Esophagus muscularis mucosa (tissue), 4 donors: ENCODE measurements around the gene CCNJL. TPM values are rescaled to one million over a fixed set of nuclear protein-coding genes. Genes with fewer than 3 reads are reported as not detected.

Experiments used
- DNase-seq: peaks from one replicate; pipeline ENCODE4 v3.0.0-alpha.2; 2017; ENCODE audit errors: extremely low spot score
- H3K27ac ChIP-seq, 4 donors: fragments of 200-600 bp; sonication (generic); replicated peaks in 1 of 4; 1 replicate in 3 of 4; 2 replicates in 1 of 4; pipeline ENCODE4 v1.5.1; 2016 to 2019; ENCODE audit warnings: mild to moderate bottlenecking in 1 of 4
- H3K27me3 ChIP-seq, 4 donors: fragments of 200-600 bp; sonication (generic); one replicate each; pipeline versions ENCODE4 v1.5.1 to v1.6.0; 2016 to 2019
- H3K36me3 ChIP-seq, 4 donors: fragments of 200-600 bp; sonication (generic); one replicate each; pipeline ENCODE4 v1.5.1; 2016 to 2019
- H3K4me1 ChIP-seq, 4 donors: fragments of 200-600 bp; sonication (generic); one replicate each; pipeline ENCODE4 v1.5.1; 2016 to 2019
- H3K4me3 ChIP-seq, 4 donors: fragments of 200-600 bp; sonication (generic); 1 replicate in 2 of 4; 2 replicates in 2 of 4; pipeline ENCODE4 v1.5.1; 2016 to 2019; ENCODE audit warnings: mild to moderate bottlenecking in 4 of 4, moderate library complexity in 1 of 4
- H3K9me3 ChIP-seq, 4 donors: fragments of 200-600 bp; sonication (generic); 1 replicate in 3 of 4; 2 replicates in 1 of 4; pipeline ENCODE4 v1.5.1; 2016 to 2019
- CTCF ChIP-seq, 3 experiments: fragments of 200-600 bp in 2 of 3; fragments of 450-650 bp in 1 of 3; sonication (generic) in 2 of 3; IDR thresholded peaks; one replicate each; pipeline ENCODE4 v1.5.1; 2017 to 2019; ENCODE audit warnings: antibody characterized with exemption in 3 of 3, mild to moderate bottlenecking in 2 of 3, moderate library complexity in 1 of 3
- EP300 ChIP-seq: sonication (generic); formaldehyde crosslinking; IDR thresholded peaks from one replicate; pipeline ENCODE4 v1.6.1; 2017; ENCODE audit warnings: antibody characterized with exemption
- POLR2A ChIP-seq: fragments of 450-650 bp; IDR thresholded peaks from one replicate; pipeline ENCODE4 v1.6.1; 2017; ENCODE audit warnings: antibody characterized with exemption, moderate library complexity, mild to moderate bottlenecking, low read depth
- POLR2AphosphoS5 ChIP-seq, 2 donors: sonication (generic); formaldehyde crosslinking; IDR thresholded peaks; one replicate each; pipeline ENCODE4 v1.6.1; 2017; ENCODE audit warnings: antibody characterized with exemption in 2 of 2
- whole genome bisulfite sequencing: methylation state at CpG from one replicate; pipeline ENCODE4 v1.1.5; 2018; 5-methylcytosine and 5-hydroxymethylcytosine counted together
- intact Hi-C: fragments of 100-400 bp; cut with DNase I; formaldehyde crosslinking; loops from one replicate; pipeline ENCODE4 v1.15.1; 2023
- total RNA-seq, 4 donors: library from RNA; depleted of rRNA; stranded (reverse); fragments of >200 nt; gene quantifications; one replicate each; pipeline versions ENCODE4 v1.1.0 to v1.2.1, GENCODE V29; 2016

The CCNJL gene
- total RNA-seq, 4 donors from 2014 or later: 0.83 to 2.5 (median 1.3) TPM

- DNase-seq: no peak
- intact Hi-C loops: no loop called here
- no peak overlapping the region for H3K4me3 ChIP-seq
- H3K27me3 ChIP-seq: no peaks in the 10 kb centered on the region
- peaks cover 23 to 38% (median 29%) of the 10 kb centered on the region in 4 donors for H3K4me1 ChIP-seq
- H3K9me3 ChIP-seq: no peaks in the 10 kb centered on the region
- no peak overlapping the region for H3K27ac ChIP-seq
- no peaks in the 10 kb centered on the region for H3K36me3 ChIP-seq
- TF ChIP-seq CTCF (IDR thresholded peaks at IDR 0.05) (no peak), POLR2AphosphoS5 (IDR thresholded peaks at IDR 0.05) (no peak), POLR2A (no peak), EP300 (no peak)
- 88% methylated on average over 6 of the region's 9 CpGs for WGBS
These were observed 45.5 kb downstream of the CCNJL start for GRCh38 chr5:160266752-160267345.

GRCh38 chr5:160266044-160266443, 46.3 kb downstream of the CCNJL start:
- no peak overlapping the region for H3K27ac ChIP-seq
- no peak for DNase-seq
- no peaks in the 10 kb centered on the region for H3K36me3 ChIP-seq
- no peaks in the 10 kb centered on the region for H3K9me3 ChIP-seq
- no peaks in the 10 kb centered on the region for H3K27me3 ChIP-seq
- H3K4me3 ChIP-seq: no peak overlapping the region
- intact Hi-C loops: no loop called here
- TF ChIP-seq POLR2A (no peak), CTCF (IDR thresholded peaks at IDR 0.05) (no peak), POLR2AphosphoS5 (IDR thresholded peaks at IDR 0.05) (no peak), EP300 (no peak)
- H3K4me1 ChIP-seq: peaks cover 15 to 34% (median 24%) of the 10 kb centered on the region in 4 donors
- 100% methylated on average over 4 of the region's 5 CpGs for WGBS

- Histone ChIP-seq H3K27ac (no peak overlapping the region), H3K36me3 (no peaks in the 10 kb centered on the region), H3K27me3 (no peaks in the 10 kb centered on the region), H3K9me3 (no peaks in the 10 kb centered on the region), H3K4me1 (peaks cover under 1 to 18% (median 8%) of the 10 kb centered on the region in 4 donors), H3K4me3 (no peak overlapping the region)
- intact Hi-C loops: no loop called here
- no peak for DNase-seq
- no peak for TF ChIP-seq EP300
- TF ChIP-seq POLR2A: no peak
- no peak for TF ChIP-seq CTCF (IDR thresholded peaks at IDR 0.05)
- TF ChIP-seq POLR2AphosphoS5 (IDR thresholded peaks at IDR 0.05): no peak
- WGBS: 89% methylated on average over 4 of the region's 4 CpGs
These were observed 49.0 kb downstream of the CCNJL start for GRCh38 chr5:160263326-160263855.

- Histone ChIP-seq H3K4me3 (no peak overlapping the region), H3K27me3 (no peaks in the 10 kb centered on the region), H3K9me3 (no peaks in the 10 kb centered on the region), H3K36me3 (no peaks in the 10 kb centered on the region), H3K27ac (no peak overlapping the region), H3K4me1 (peaks cover 0 to 16% (median 5%) of the 10 kb centered on the region in 4 donors)
- DNase-seq: no peak
- WGBS: 73% methylated on average over 15 of the region's 16 CpGs
- intact Hi-C loops: no loop called here
- no peak for TF ChIP-seq POLR2A
- TF ChIP-seq CTCF (IDR thresholded peaks at IDR 0.05): no peak
- no peak for TF ChIP-seq EP300
- peak in 1 of 2 donors; percentile 18 for TF ChIP-seq POLR2AphosphoS5 (IDR thresholded peaks at IDR 0.05)
These were observed 50.0 kb downstream of the CCNJL start for GRCh38 chr5:160262151-160263074.
